Measurements from ENCODE around the gene DTNBP1.

DNA sequence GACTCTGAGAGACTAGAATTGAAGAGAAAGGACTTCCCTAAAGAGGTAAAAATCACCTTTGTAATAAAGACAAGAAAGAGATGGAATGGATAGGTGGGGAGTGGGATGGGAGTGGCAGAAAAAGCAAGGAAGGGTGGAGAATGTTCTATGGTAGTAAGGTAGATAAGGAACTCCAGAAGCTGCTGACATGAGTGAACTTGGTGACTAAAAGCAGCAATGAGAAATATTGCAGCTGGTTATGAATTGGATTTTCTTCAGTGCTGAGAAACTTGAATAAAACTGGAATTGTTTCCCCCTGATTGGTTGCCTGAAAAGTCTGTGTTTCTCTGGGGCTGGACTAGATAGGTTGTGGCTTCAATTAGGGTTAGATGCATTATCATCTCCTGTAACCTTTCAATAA is 15.7 kb upstream of the DTNBP1 start:
- TF ChIP-seq CTCF (IDR thresholded peaks at IDR 0.05): no peak
- no peak for TF ChIP-seq POLR2AphosphoS5 (IDR thresholded peaks at IDR 0.05)

All from breast epithelium (tissue), 3 donors.